Muscle of back (tissue), 11 donors: ENCODE results near the gene TEX261. TPM values are rescaled to one million over a fixed set of nuclear protein-coding genes. Genes with fewer than 3 reads are reported as not detected.

ENCODE experiments used
- DNase-seq, 3 donors: peaks; one replicate each; pipeline versions ENCODE4 v3.0.0 to v3.0.0-alpha.2; 2013
- polyA plus RNA-seq, 10 donors: library from polyadenylated mRNA; unstranded; fragments of 120-200 nt; gene quantifications; one replicate each; pipeline ENCODE4 v1.2.1, GENCODE V29; 2013; ENCODE audit not compliant: insufficient read length in 10 of 10

Gene TEX261
- polyA plus RNA-seq, 10 donors: 34.6 to 51.4 (median 39.0) TPM

DNA sequence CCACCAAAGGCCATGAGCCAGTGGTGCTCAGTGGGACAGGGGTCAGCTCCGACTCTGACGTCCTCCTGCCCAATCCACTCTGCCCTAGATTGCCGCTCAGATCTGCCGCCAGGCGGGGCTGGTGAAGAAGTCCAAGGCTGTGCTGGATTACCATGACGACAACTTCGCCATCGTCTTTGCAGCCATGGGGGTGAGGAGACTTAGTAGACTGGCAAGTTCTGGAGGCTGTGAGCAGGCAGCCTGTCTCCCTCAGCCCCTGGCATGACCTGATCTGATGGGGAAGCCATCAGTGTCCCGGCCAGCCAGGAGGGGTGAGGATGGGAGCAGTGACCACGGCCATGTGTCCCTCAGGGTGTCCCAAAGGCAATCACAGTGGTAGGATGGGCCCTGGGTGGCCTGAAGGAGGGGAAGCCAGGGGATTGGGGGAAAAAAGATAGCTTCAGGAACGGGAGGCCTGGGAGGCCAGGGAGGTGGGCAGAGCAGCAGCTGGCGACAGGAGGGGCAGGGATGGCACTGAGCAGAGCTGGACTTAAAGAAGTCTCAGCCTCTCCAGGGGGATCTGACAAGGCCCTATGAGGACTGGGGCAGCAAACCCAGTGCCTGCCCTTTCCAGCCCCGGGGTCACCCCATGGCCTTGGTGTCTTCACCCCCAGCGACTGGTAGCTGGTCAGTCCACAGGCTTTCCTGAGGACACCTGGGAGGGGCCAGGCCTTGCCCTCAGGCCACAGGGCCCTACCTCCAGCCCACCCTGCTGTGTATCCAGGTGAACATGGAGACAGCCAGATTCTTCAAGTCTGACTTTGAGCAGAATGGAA is 33.6 kb downstream of the TEX261 start:
- no peak for DNase-seq

DNA sequence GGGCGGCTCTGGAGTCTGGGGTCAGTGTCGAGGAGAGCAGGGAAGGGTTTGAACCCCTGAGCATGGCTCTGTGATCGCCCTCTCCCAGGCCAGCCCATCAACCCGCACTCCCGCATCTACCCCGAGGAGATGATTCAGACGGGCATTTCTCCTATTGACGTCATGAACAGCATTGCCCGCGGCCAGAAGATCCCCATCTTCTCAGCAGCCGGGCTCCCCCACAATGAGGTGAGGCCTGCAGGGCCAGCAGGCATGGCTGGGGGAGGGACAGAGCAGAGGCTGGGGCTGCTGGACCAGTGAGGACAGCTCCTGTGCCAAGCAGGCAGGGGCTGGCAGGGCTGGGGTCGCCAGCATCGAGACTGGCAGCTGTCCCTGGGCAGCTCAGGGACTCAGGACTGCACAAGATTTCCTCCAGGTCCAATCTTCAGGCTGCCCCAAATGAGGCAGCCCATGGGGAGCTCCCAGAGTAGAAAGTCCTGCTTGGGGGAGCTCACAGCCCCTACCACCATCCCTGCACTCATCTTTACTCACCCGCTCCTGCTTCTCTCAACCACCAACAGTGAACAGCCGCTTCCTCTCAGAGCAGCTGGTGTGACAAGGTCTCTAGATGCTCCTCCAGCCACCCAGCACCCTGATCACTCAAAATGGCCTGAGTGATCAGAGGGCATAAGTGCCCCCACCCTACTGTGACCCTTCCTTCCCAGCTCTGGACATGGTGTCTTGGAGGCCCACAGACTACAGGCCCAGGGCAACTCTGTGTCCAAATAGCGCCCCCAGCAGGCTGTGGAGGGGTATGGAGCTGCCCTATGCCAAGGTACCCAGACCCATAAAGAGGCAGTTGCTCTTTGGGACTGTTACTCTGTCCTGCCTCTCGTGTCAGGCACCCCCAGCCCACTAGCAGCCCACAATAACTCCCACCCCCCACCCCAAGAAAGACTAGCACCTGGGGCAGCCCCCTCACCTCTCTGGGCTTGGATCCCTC is 34.5 kb downstream of the TEX261 start:
- no peak for DNase-seq

DNA sequence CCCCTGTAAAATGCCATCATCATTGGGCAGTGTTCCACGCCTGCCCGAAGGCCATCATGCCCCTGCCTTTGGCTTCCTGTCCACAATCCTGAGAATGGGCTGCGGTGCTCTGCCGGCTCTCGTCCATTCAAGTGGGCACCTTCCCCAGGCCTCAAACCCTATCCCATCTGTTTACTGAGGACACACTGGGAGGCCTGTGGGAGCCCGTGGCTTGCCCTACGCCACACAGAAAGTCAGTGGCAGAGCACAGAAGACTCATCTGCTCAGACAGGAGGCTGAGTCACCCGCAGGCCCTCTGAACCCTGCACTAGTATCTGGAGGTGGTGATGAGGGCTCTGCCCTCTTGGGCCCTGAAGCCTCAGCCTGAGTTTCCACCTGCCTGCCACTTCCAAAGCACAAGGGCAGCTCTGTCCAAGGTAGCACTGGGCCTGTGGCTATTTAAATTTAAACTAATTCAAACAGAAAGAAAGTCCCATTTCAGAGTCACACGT is 35.4 kb downstream of the TEX261 start:
- DNase-seq: no peak

DNA sequence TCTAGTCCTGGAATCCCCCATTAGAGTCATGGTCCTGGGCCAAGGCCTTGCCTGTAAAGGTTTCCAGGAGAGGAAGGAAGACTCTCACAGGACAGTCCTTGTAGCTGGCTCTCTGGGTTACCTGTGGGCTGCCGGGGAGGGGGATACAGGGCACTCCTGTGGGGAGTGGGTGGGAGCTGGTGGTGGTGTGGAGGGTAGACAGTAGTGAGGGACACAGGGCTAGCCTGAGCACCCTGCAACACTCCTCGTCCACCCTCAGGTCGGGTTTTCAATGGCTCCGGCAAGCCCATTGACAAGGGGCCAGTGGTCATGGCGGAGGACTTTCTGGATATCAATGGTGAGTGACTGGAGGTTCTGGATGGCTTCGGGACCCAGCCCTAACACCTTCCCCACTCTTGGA is 35.9 kb downstream of the TEX261 start:
- DNase-seq: no peak

DNA sequence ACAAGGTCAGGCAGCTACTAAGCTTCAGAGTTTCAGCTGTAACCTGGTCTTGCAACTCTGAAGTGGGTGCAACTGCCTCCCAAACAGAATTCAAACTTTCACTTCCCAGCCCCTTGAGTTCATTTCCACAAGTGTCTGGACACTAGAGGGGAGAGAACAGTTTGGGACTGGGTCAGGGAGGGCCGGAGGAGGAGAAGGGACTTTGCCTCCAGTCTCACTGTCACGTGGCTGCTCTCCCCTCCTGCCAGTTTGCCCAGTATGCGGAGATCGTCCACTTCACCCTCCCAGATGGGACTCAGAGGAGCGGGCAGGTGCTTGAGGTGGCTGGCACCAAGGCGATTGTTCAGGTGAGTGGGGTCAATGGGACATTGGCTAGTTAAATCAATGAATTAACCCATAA is 36.9 kb downstream of the TEX261 start:
- no peak for DNase-seq

DNA sequence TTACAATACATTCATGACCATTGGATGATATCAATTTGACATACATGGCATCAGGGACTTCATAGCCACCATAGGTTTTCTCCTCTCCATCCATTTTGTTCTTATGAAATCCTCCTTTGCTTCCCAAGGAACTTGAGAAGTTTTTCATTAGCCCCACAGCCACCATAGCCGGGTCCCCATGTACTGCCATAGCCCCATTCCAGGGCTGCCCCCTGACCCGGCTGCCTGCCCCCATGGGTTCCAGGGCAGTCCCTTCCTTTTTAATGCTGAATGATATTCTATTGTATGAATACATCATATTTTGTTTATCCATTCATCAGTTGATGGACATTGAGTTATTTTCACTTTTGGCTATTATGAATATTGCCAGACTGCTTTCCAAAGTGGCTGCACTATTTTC is 38.5 kb downstream of the TEX261 start:
- DNase-seq: no peak

DNA sequence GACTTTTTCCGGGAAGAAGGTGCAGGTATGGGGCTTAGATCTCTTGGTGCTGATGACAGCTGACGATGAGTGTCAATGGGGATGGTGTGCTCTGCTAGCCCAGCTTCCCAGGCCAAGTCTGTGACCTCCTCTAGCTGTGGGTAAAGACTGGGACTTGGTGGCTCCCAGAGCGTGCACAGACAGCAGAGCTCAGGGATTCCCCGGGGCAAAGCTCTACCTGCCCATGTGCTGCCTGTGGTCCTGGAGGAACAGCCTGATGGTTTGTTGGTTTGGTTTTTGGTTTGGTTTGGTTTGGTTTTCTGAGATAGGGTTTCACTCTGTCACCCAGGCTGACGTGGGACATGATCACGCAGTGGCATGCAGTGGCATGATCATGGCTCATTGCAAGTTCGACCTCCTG is 39.8 kb downstream of the TEX261 start:
- DNase-seq: no peak

DNA sequence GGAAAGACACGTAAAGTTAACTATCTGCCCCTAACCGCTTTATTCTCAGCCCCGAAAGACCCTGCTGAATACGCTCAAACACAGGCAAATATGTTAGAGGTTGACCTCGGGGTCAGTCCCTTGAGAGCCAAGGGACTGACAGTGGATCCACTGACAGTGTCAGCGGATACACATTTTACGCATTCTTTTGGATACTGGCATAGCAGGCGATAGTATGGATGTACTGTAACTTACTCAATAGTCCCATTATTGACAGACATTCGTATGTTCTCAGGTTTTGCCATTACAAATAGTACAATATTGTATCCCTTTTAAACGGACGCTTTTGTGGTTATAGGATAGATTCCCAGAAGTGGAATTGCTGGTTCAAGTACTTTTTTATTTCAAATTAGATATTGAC is 45.6 kb downstream of the TEX261 start:
- no peak for DNase-seq

DNA sequence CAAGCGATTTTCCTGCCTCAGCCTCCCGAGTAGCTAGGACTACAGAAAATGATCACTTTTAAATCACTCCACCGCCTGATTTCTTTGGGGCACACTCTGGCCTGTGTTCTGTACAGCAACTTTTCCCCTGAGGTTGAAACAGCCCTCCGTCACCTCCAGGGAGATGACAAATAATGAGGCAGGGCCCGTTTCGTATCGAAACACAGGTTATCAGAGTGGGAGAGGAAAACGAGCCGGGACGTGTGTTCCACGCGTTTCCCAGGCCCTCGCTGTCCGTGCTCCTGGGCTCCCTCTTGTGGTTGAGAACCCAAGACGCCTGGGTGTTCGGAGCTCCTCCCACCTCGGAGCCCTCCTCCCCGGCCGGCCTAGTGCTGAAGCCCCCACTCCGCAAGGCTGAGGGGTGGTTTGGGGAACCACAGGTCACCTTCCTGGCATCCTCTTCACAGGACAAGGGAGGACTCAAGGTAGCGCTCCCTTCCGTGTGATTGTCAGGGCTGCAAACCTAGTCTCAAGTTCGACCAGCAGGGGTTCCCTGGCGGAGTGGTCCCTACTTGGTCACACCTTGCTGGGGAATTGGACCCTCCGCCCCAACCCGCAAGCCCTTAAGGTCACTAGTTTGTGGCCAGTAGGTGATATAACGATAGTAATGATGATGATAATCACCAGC is 46.2 kb downstream of the TEX261 start:
- DNase-seq: peak; percentile 62 to 90 (median 84)

DNA sequence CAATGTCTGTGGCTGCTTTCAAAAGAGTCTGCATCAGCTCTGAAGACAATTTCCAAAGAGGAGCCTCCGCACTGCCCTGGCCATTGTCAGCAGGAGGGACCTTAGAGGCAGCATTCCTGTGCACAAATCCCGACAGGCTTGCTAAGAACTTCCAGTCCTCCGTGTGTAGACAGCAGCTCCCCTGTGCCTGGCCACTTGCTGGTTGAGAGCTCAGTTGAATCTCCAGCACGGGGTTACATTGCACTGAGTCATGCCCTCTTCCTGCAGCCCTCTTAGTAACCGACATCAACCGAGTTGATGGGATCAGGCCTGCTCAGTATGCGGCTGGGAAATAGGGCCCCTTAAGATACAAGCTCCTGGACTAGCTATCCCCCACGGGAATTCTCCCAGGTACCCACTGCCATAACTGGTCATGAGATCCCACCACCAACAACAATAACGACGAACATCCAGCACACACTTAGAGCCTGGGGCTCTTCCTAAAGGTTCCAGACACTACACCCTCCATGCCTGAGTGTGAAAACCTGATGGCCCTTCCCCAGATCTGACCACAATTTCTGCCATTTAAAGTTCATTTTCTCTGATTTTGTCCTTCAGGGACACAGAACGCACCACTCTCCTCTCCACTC is 47.0 kb downstream of the TEX261 start:
- no peak for DNase-seq

DNA sequence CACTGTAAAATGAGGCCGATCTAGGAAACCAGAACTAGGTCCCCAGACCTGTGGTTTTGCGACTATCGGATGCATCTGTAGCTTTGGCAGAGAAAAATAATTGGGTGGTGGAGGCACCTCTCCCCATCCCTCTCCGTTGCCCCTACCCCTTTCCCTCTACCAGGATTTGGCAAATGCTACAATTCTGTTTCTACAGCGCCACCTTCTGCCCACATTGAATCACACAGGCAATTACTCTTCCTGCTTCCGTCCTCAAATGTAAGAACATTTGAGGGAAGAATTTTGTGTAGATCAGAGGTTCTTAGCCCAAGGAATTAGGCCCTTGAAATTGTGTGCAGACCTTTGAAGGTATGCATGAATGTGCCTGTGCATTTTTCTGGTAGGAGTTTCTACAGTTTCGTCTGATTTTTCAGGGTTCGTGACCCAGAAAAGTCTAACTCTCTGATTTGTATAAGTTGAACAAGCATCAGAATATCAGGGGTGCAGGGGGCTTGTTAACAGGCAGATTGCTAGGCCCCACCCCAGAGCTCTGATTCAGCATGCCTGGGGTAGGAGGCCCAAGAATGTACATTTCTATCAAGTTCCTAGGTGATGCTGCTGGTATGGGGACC is 47.7 kb downstream of the TEX261 start:
- DNase-seq: peak; percentile 43 to 75 (median 61)

DNA sequence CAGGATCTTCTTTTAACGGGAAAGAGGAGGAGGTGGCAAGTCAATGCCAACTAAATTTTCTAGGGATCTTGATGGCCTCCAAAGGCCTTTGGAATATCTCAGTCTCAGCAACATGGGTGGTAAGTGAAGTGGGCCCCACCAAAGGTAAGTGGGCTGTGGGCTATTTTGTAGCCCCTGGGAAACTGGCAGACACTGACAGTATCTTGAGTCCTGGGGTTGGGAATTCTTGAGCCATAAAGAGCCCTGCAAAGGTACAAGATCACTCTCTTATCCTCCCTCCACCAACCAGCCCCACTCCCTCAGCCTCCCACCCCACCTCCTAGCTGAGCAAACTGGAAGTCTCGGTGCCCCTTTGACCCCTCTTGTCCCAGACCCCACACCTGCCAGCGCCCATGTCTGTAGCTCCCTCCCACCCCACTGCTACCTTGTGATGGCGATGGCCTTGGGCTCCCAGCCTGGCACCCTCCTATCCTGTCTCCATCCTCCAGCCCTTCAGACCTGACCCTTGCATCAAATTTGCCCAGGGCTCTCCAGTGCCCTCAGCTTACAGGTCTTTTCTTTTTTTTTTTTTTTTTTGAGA is 50.5 kb downstream of the TEX261 start:
- no peak for DNase-seq

DNA sequence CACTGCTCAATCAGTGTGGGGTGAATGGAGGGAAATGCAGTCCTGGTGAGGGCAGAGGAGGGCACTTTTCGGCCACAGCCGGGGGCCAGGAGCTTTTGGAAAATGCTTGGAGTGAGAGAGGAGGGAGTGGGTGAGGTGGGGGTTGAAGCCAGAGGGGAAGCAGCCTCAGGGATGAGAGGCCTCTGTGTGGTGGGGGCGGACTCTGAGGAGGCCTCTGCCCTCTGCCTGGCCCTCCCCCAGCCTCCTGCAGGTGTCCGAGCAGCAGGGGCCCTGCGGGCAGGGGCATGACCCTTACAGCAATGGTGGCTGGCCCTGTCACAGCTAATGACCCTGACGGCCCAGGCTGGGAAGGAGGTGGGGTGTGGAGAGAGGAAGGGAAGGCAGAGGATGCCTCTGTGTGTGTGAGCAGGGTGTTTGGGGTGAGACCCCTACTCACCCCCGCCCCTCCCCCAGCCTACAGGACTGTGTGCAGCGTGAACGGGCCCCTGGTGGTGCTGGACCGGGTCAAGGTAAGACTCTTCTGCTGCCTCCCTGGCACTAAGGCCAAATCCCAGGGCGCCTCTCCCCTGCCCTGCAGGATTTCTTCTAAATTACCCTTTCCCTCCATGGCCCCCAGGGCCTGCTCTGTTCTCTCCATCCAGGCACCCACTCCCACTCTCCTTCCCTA is 51.3 kb downstream of the TEX261 start:
- DNase-seq: no peak

DNA sequence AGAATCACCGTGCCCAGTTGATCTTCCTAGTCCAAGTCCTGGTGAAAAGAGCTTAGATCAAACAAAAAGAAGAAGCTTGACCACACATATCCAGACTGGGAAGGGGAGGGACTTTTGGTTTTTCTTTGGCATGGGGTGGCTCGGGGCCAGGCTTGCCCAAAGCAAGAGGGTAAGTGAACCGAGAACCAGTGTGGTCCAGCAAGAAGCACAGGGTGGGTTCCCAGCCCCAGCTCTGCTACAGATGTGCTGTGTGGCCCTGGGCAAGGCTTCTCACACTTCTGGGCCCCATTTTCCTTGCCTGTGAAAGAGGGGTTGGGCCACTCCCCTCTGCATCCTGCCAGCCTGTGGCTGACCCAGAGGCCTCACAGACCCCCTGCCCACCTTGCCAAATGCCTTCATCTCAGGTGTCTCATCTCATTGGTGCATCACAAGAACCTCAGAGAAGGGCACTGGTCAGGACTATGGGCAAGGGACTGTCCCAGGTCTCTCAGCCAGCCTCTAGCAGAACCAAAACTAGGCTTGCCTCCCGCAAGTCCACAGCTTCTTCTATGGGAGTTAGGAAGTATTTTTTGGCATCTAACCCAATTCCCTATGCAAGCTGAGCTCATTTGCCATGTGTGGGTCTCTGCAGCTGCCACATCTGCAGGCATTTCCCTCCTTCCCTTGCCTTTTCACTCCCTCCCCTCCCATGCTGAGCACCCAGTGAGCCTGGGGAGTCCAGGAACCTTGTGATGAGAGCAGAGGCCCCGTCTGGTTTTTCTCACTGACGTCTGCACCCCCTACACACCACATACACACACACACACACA is 52.1 kb downstream of the TEX261 start:
- peak in 2 of 3 donors; percentile 15 to 45 for DNase-seq

DNA sequence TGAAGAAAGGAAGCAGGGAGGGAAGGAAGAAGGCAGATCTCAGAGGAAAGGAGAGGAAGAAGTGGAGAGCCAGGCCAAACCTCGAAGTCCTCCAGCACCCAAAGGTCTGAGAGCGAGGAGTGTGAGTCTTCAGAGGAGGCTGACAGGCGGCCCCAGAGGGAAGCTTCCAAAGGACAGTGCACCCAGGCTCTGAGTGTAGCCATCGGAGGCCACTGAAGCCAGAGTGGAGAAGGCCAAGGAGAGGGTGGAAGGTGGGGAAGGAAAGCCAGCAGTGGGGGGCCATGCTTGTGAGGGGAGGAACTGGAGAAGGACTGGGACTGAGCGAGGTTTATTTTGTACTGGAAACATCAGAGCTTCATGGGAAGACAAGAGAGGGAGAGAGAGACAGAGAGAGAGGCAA is 53.0 kb downstream of the TEX261 start:
- DNase-seq: no peak

DNA sequence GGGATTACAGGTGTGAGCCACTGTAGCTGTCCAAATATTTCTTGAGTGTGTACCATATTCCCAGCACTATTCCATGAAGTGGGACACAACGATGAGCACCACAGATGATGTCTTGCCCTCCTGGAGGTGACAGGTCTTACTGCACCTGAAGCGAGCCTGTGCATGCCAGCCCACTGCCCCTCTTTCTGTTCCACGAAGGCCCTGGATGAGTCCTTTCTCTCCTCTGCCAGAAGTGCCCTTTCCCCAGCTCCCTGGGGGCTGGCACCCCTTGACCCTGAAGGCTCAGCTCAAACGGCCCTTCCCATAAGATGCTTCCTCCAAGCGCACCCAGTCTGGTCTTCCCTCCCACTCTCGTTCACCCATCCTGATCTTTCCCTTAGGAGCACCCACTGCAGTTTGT is 53.5 kb downstream of the TEX261 start:
- DNase-seq: no peak

DNA sequence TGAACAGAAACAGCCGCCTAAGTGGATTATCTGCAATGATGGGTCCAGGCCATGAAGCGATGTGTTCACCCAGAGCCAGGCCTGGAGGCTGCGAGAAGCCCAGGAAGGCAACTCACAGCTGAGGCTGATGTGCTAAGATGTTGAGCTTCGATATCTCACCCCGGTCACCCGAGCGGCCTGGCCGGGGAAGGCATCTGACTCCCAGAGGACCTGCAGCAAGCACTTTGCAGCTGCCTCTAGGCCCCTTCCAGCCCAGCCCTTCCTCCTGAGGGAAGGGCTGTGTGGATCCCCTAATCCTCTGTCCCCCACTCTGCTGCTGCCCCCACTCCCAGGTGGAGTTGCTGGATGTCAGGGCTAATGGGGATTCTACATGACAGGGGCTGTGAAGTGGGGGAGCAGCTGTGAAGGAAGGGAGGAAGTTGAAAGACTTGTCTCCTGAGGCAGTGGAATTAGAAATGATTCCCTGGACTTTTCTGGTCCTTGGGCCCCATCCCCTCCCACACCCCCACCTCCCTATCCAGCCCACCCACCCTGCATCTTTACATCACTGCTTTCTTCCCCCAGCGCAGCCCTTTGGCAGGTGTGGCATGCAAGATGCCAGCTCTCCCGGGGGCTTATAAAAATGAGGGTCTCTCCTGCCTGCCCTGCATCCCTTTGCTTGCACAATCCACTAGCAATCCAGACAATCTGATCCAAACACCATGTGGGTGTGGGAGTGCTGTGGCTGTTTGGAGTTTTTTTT is 54.7 kb downstream of the TEX261 start:
- DNase-seq: no peak

DNA sequence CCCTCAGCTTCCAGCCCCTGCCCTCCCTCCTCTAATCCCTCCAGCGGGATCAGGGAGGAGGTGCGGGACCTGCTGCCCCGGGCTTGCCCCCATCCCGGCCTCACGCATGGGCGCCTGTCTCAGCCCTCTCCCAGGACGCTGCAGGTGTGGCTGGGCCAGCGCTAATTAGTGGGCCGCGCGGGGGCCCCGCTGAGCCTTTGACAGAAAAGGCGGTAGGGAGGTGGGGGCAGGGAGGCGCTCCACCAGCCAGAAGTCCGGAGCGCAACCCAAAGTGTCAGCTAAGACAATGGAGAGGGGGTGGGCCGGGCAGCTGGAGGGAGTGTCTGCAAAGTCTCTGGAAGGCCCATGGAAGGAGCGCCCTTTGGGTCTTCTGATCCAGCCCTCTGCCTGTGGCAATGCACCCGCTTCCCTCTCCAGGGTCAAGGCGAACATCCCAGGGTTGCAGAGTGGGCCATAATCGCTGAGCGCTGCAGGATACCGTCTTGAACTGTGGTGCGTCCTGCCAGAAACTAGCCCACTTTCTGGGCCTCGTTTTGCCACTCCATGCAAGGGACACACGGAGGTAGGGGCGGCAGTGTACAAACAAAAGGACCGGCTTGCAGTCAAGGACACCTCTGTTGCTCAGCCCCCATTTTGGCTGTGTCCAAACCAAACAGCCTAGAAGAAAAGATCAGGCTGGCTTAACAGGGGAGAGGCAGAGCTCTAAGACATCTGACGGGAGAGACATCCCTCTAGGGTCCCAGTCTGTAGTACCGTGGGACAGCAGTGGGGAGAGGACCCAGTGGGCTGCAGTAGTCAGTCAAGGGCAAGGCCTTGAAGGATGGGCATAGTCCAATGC is 55.5 kb downstream of the TEX261 start:
- DNase-seq: no peak
